Stimulated activated CD4-positive, alpha-beta T cell treated with anti-CD3 and anti-CD28 coated beads, Interleukin-1b, Interleukin-23, amount 100 ng/mL, for 4 hours (primary cell): Measurements from ENCODE around the gene LRRC1.

Source experiments
- DNase-seq, 2 donors: peaks; one replicate each; pipeline ENCODE4 v3.0.0-alpha.2; 2020; ENCODE audit warnings: low read depth in 2 of 2

LRRC1 gene

GRCh38 chr6:53815381-53816119, 20.7 kb downstream of the LRRC1 start:
- no peak for DNase-seq

GRCh38 chr6:53818858-53819609, 24.2 kb downstream of the LRRC1 start:
- DNase-seq: no peak

GRCh38 chr6:53822401-53823125, 27.8 kb downstream of the LRRC1 start:
- DNase-seq: no peak

GRCh38 chr6:53824714-53825113, 29.9 kb downstream of the LRRC1 start:
- DNase-seq: no peak

GRCh38 chr6:53825532-53826321, 30.9 kb downstream of the LRRC1 start:
- no peak for DNase-seq

GRCh38 chr6:53827531-53827930, 32.7 kb downstream of the LRRC1 start:
- DNase-seq: no peak

- no peak for DNase-seq
Measured at GRCh38 chr6:53828215-53828614, 33.4 kb downstream of the LRRC1 start.

GRCh38 chr6:53828966-53829697, 34.3 kb downstream of the LRRC1 start:
- DNase-seq: no peak

GRCh38 chr6:53829698-53830221, 35.0 kb downstream of the LRRC1 start:
- DNase-seq: no peak

GRCh38 chr6:53830366-53830765, 35.6 kb downstream of the LRRC1 start:
- DNase-seq: no peak

GRCh38 chr6:53831081-53831869, 36.5 kb downstream of the LRRC1 start:
- DNase-seq: no peak

- DNase-seq: no peak
Measured at GRCh38 chr6:53831936-53832660, 37.3 kb downstream of the LRRC1 start.

GRCh38 chr6:53833155-53833554, 38.4 kb downstream of the LRRC1 start:
- DNase-seq: no peak

GRCh38 chr6:53834132-53834531, 39.3 kb downstream of the LRRC1 start:
- DNase-seq: no peak

GRCh38 chr6:53837865-53838769, 43.3 kb downstream of the LRRC1 start:
- no peak for DNase-seq

GRCh38 chr6:53840027-53840426, 45.2 kb downstream of the LRRC1 start:
- DNase-seq: no peak

GRCh38 chr6:53845280-53846195, 50.7 kb downstream of the LRRC1 start:
- no peak for DNase-seq
